ENCODE results near the gene TNIP1.

Gene TNIP1

GRCh38 chr5:151056379-151057325, 24.2 kb downstream of the TNIP1 start:
- Histone ChIP-seq H3K9me3 (ENCODE audit: control insufficient read depth, insufficient read depth, low read length) (no peaks in the 10 kb centered on the region), H3K36me3 (ENCODE audit: insufficient read depth, low read length) (no peaks in the 10 kb centered on the region), H3K4me1 (ENCODE audit: insufficient read depth, low read length) (no peaks in the 10 kb centered on the region), H3K9ac (ENCODE audit: low read depth, low read length) (no peak overlapping the region)

GRCh38 chr5:151055336-151055735, 25.5 kb downstream of the TNIP1 start:
- Histone ChIP-seq H3K9me3 (ENCODE audit: control insufficient read depth, insufficient read depth, low read length) (no peaks in the 10 kb centered on the region), H3K4me1 (ENCODE audit: insufficient read depth, low read length) (no peaks in the 10 kb centered on the region), H3K36me3 (ENCODE audit: insufficient read depth, low read length) (no peaks in the 10 kb centered on the region; the same call in 1 of the 2 replicates), H3K9ac (ENCODE audit: low read depth, low read length) (no peak overlapping the region)

- Histone ChIP-seq H3K36me3 (ENCODE audit: insufficient read depth, low read length) (no peaks in the 10 kb centered on the region; the same call in 1 of the 2 replicates), H3K9ac (ENCODE audit: low read depth, low read length) (no peak overlapping the region), H3K9me3 (ENCODE audit: control insufficient read depth, insufficient read depth, low read length) (no peaks in the 10 kb centered on the region), H3K4me1 (ENCODE audit: insufficient read depth, low read length) (no peaks in the 10 kb centered on the region)
Observed at GRCh38 chr5:151054709-151055108, 26.1 kb downstream of the TNIP1 start.

GRCh38 chr5:151053796-151054462, 26.9 kb downstream of the TNIP1 start:
- H3K9me3 ChIP-seq (ENCODE audit: control insufficient read depth, insufficient read depth, low read length): no peaks in the 10 kb centered on the region
- no peaks in the 10 kb centered on the region for H3K4me1 ChIP-seq (ENCODE audit: insufficient read depth, low read length)
- no peak overlapping the region for H3K9ac ChIP-seq (ENCODE audit: low read depth, low read length)
- H3K36me3 ChIP-seq (ENCODE audit: insufficient read depth, low read length): no peaks in the 10 kb centered on the region; the same call in 1 of the 2 replicates

- Histone ChIP-seq H3K9me3 (ENCODE audit: control insufficient read depth, insufficient read depth, low read length) (no peaks in the 10 kb centered on the region), H3K9ac (ENCODE audit: low read depth, low read length) (no peak overlapping the region), H3K4me1 (ENCODE audit: insufficient read depth, low read length) (peaks cover 5% of the 10 kb centered on the region; the same call in 1 of the 2 replicates), H3K36me3 (ENCODE audit: insufficient read depth, low read length) (no peaks in the 10 kb centered on the region; the same call in 1 of the 2 replicates)
Observed at GRCh38 chr5:151052836-151053235, 28.0 kb downstream of the TNIP1 start.

GRCh38 chr5:151051931-151052608, 28.8 kb downstream of the TNIP1 start:
- Histone ChIP-seq H3K9me3 (ENCODE audit: control insufficient read depth, insufficient read depth, low read length) (no peaks in the 10 kb centered on the region), H3K4me1 (ENCODE audit: insufficient read depth, low read length) (peaks cover 5% of the 10 kb centered on the region; the same call in 1 of the 2 replicates), H3K9ac (ENCODE audit: low read depth, low read length) (no peak overlapping the region), H3K36me3 (ENCODE audit: insufficient read depth, low read length) (no peaks in the 10 kb centered on the region; the same call in none of the 2 replicates)

- no peak overlapping the region for H3K9ac ChIP-seq (ENCODE audit: low read depth, low read length)
- no peaks in the 10 kb centered on the region; the same call in none of the 2 replicates for H3K36me3 ChIP-seq (ENCODE audit: insufficient read depth, low read length)
- H3K9me3 ChIP-seq (ENCODE audit: control insufficient read depth, insufficient read depth, low read length): no peaks in the 10 kb centered on the region
- H3K4me1 ChIP-seq (ENCODE audit: insufficient read depth, low read length): peaks cover 5% of the 10 kb centered on the region; the same call in 1 of the 2 replicates
Observed at GRCh38 chr5:151051066-151051930, 29.5 kb downstream of the TNIP1 start.

- H3K36me3 ChIP-seq (ENCODE audit: insufficient read depth, low read length): no peaks in the 10 kb centered on the region; the same call in none of the 2 replicates
- peaks cover 5% of the 10 kb centered on the region; the same call in 1 of the 2 replicates for H3K4me1 ChIP-seq (ENCODE audit: insufficient read depth, low read length)
- no peaks in the 10 kb centered on the region for H3K9me3 ChIP-seq (ENCODE audit: control insufficient read depth, insufficient read depth, low read length)
- H3K9ac ChIP-seq (ENCODE audit: low read depth, low read length): no peak overlapping the region
Observed at GRCh38 chr5:151048526-151048925, 32.3 kb downstream of the TNIP1 start.

- Histone ChIP-seq H3K36me3 (ENCODE audit: insufficient read depth, low read length) (no peaks in the 10 kb centered on the region; the same call in none of the 2 replicates), H3K9ac (ENCODE audit: low read depth, low read length) (no peak overlapping the region; the same call in 1 of the 2 replicates), H3K4me1 (ENCODE audit: insufficient read depth, low read length) (peaks cover 5% of the 10 kb centered on the region; the same call in 1 of the 2 replicates), H3K9me3 (ENCODE audit: control insufficient read depth, insufficient read depth, low read length) (no peaks in the 10 kb centered on the region)
Observed at GRCh38 chr5:151047814-151048425, 32.9 kb downstream of the TNIP1 start.

GRCh38 chr5:151042453-151043093, 38.3 kb downstream of the TNIP1 start:
- Histone ChIP-seq H3K9ac (ENCODE audit: low read depth, low read length) (no peak overlapping the region), H3K36me3 (ENCODE audit: insufficient read depth, low read length) (no peaks in the 10 kb centered on the region; the same call in 1 of the 2 replicates), H3K9me3 (ENCODE audit: control insufficient read depth, insufficient read depth, low read length) (no peaks in the 10 kb centered on the region), H3K4me1 (ENCODE audit: insufficient read depth, low read length) (no peaks in the 10 kb centered on the region)

- no peak overlapping the region for H3K9ac ChIP-seq (ENCODE audit: low read depth, low read length)
- H3K4me1 ChIP-seq (ENCODE audit: insufficient read depth, low read length): no peaks in the 10 kb centered on the region
- H3K36me3 ChIP-seq (ENCODE audit: insufficient read depth, low read length): no peaks in the 10 kb centered on the region
- H3K9me3 ChIP-seq (ENCODE audit: control insufficient read depth, insufficient read depth, low read length): no peaks in the 10 kb centered on the region
Observed at GRCh38 chr5:151041577-151042268, 39.1 kb downstream of the TNIP1 start.

GRCh38 chr5:151040211-151040747, 40.6 kb downstream of the TNIP1 start:
- no peak overlapping the region for H3K9ac ChIP-seq (ENCODE audit: low read depth, low read length)
- H3K4me1 ChIP-seq (ENCODE audit: insufficient read depth, low read length): no peaks in the 10 kb centered on the region
- H3K9me3 ChIP-seq (ENCODE audit: control insufficient read depth, insufficient read depth, low read length): no peaks in the 10 kb centered on the region
- peaks cover 5% of the 10 kb centered on the region; the same call in 1 of the 2 replicates for H3K36me3 ChIP-seq (ENCODE audit: insufficient read depth, low read length)

Measured in ES-I3 (cell line).